Mesenchymal stem cell (in vitro differentiated cells and primary cell): ENCODE data around the gene DLL1.
"Not testable (repeated sequence)": the region's sequence is repeated elsewhere in the genome, so short reads cannot be mapped to it uniquely, and the experiment has no call there.

ENCODE experiments used
- DNase-seq: peaks from one replicate; pipeline ENCODE4 v3.0.0-alpha.2; 2013
- H2AFZ ChIP-seq: one replicate; pipeline ENCODE4 v1.6.1; 2013; ENCODE audit warnings: low read depth, mild to moderate bottlenecking, control low read depth, inconsistent platforms, low read length, moderate library complexity
- H2AK5ac ChIP-seq: 2 replicates; pipeline ENCODE4 v1.6.1; 2013; ENCODE audit warnings: low read length, moderate library complexity, mild to moderate bottlenecking, inconsistent platforms; ENCODE audit not compliant: severe bottlenecking
- H2BK120ac ChIP-seq: one replicate; pipeline ENCODE4 v1.6.1; 2013; ENCODE audit warnings: low read depth, mild to moderate bottlenecking, inconsistent platforms, low read length, moderate library complexity
- H2BK12ac ChIP-seq, 2 experiments: one replicate each; pipeline ENCODE4 v1.6.1; 2013; ENCODE audit warnings: inconsistent platforms in 2 of 2, low read length in 2 of 2, mild to moderate bottlenecking in 2 of 2, moderate library complexity in 2 of 2, control low read depth in 1 of 2
- H2BK15ac ChIP-seq: one replicate; pipeline ENCODE4 v1.6.1; 2013; ENCODE audit warnings: mild to moderate bottlenecking, low read depth, inconsistent platforms; ENCODE audit not compliant: poor library complexity, severe bottlenecking
- H2BK5ac ChIP-seq: 2 replicates; pipeline ENCODE4 v1.6.1; 2013; ENCODE audit warnings: low read depth, mild to moderate bottlenecking, low read length, control low read depth, inconsistent platforms; ENCODE audit not compliant: poor library complexity, severe bottlenecking
- H3K14ac ChIP-seq, 2 experiments: one replicate each; pipeline ENCODE4 v1.6.1; 2013; ENCODE audit warnings: inconsistent platforms in 2 of 2, low read length in 2 of 2, control low read depth in 1 of 2, mild to moderate bottlenecking in 1 of 2, moderate library complexity in 1 of 2
- H3K18ac ChIP-seq, 2 experiments: one replicate each; pipeline ENCODE4 v1.6.1; 2013; ENCODE audit warnings: inconsistent platforms in 2 of 2, low read length in 2 of 2, control low read depth in 1 of 2, low read depth in 1 of 2, mild to moderate bottlenecking in 1 of 2
- H3K23ac ChIP-seq, 2 experiments: one replicate each; pipeline ENCODE4 v1.6.1; 2013; ENCODE audit warnings: inconsistent platforms in 2 of 2, low read length in 2 of 2, mild to moderate bottlenecking in 2 of 2, moderate library complexity in 2 of 2, control low read depth in 1 of 2
- H3K27ac ChIP-seq: 2 replicates; pipeline ENCODE4 v1.5.1; 2013; ENCODE audit warnings: mild to moderate bottlenecking, moderate library complexity, low read length, control low read depth, inconsistent platforms; ENCODE audit not compliant: poor library complexity, severe bottlenecking
- H3K27me3 ChIP-seq, 2 experiments: 2 replicates each; pipeline versions ENCODE4 v1.6.1 to v1.7.0; 2013; ENCODE audit warnings: low read length in 2 of 2, mild to moderate bottlenecking in 2 of 2, moderate library complexity in 2 of 2, control low read depth in 1 of 2, inconsistent platforms in 1 of 2; ENCODE audit not compliant: control insufficient read depth in 1 of 2, insufficient read depth in 1 of 2
- H3K36me3 ChIP-seq, 2 experiments: 2 replicates each; pipeline versions ENCODE4 v1.6.1 to v1.7.0; 2013; ENCODE audit warnings: low read length in 2 of 2, control low read depth in 1 of 2, inconsistent platforms in 1 of 2, low read depth in 1 of 2, mild to moderate bottlenecking in 1 of 2; ENCODE audit not compliant: insufficient read depth in 2 of 2, control insufficient read depth in 1 of 2
- H3K4ac ChIP-seq, 2 experiments: one replicate each; pipeline ENCODE4 v1.6.1; 2013; ENCODE audit warnings: inconsistent platforms in 2 of 2, low read length in 2 of 2, mild to moderate bottlenecking in 2 of 2, moderate library complexity in 2 of 2, control low read depth in 1 of 2, low read depth in 1 of 2
- H3K4me1 ChIP-seq: 2 replicates; pipeline ENCODE4 v1.6.1; 2013; ENCODE audit warnings: low read depth, low read length, control low read depth; ENCODE audit not compliant: control insufficient read depth, insufficient read depth
- H3K4me2 ChIP-seq: 2 replicates; pipeline ENCODE4 v1.6.1; 2013; ENCODE audit warnings: low read length, mild to moderate bottlenecking, inconsistent platforms; ENCODE audit not compliant: poor library complexity, severe bottlenecking
- H3K4me3 ChIP-seq, 2 experiments: 2 replicates each; pipeline versions ENCODE4 v1.5.1 to v1.7.0; 2013; ENCODE audit warnings: low read length in 2 of 2, mild to moderate bottlenecking in 2 of 2, control low read depth in 1 of 2, low read depth in 1 of 2; ENCODE audit not compliant: insufficient read depth in 1 of 2
- H3K79me1 ChIP-seq: replicated peaks from 2 replicates; pipeline ENCODE4 v1.6.1; 2013; ENCODE audit warnings: mild to moderate bottlenecking, control low read depth, low read length, inconsistent platforms; ENCODE audit not compliant: poor library complexity, severe bottlenecking
- H3K9ac ChIP-seq: 2 replicates; pipeline ENCODE4 v1.7.0; 2013; ENCODE audit warnings: mild to moderate bottlenecking, low read length, moderate library complexity
- H3K9me3 ChIP-seq: 2 replicates; pipeline ENCODE4 v1.7.0; 2013; ENCODE audit warnings: mild to moderate bottlenecking, low read length; ENCODE audit not compliant: control insufficient read depth
- H4K8ac ChIP-seq: one replicate; pipeline ENCODE4 v1.6.1; 2013; ENCODE audit warnings: inconsistent platforms, mild to moderate bottlenecking, low read length, moderate library complexity
- H4K91ac ChIP-seq: one replicate; pipeline ENCODE4 v1.6.1; 2013; ENCODE audit warnings: mild to moderate bottlenecking, low read length, inconsistent platforms
- WGBS: methylation state at CpG from one replicate; pipeline ENCODE4 v1.1.7; 2013; ENCODE audit warnings: mixed read lengths; 5-methylcytosine and 5-hydroxymethylcytosine counted together

DLL1 gene

DNA sequence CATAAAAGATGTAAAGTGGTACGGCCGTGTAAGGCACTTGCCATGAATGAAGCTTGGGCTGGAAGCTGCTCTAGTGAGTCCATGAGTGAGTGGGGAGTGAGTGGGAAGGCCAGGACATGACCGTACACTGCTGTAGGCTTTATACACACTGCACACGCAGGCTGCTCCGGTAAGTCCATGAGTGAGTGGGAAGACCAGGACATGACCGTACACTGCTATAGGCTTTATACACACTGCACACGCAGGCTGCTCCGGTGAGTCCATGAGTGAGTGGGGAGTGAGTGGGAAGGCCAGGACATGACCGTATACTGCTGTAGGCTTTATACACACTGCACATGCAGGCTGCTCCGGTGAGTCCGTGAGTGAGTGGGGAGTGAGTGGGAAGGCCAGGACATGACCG is 26.2 kb downstream of the DLL1 start:
- not testable (repeated sequence) for H3K9me3 ChIP-seq, H2BK15ac ChIP-seq, H3K4me1 ChIP-seq, H3K18ac ChIP-seq, H3K4me2 ChIP-seq, H2BK5ac ChIP-seq, H2AK5ac ChIP-seq, H3K27ac ChIP-seq, H4K8ac ChIP-seq, H2AFZ ChIP-seq, H2BK120ac ChIP-seq, H3K23ac ChIP-seq, H3K4me3 ChIP-seq, H3K14ac ChIP-seq, H4K91ac ChIP-seq, DNase-seq, H3K4ac ChIP-seq, H3K36me3 ChIP-seq, H3K9ac ChIP-seq, H2BK12ac ChIP-seq, H3K79me1 ChIP-seq
- WGBS: 87% methylated on average over 9 of the region's 12 CpGs
- H3K27me3 ChIP-seq: peaks cover 8 to 49% of the 10 kb centered on the region in 2 experiments

DNA sequence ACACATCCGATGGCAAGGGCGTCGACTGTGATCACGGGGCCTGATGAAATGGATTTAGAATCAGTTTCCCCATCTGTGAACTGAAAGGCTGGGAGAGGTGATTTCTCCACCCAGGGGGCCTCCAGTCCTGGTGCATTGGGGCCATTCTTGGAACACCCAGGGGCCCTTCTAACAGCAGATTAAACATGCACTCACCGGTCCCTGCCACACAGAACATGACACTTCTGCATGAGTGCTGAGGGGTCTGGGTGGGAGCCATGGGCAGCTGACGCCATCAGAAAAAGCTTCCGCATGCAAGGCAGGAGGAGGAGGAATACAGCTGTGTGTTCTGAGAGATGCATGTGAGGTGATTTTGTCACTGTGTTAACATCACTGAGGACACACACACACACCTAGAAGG is 26.8 kb downstream of the DLL1 start:
- H3K36me3 ChIP-seq: no peaks in the 10 kb centered on the region
- peaks cover 8 to 50% of the 10 kb centered on the region in 2 experiments for H3K27me3 ChIP-seq
- no peak overlapping the region for H2AFZ ChIP-seq
- no peaks in the 10 kb centered on the region for H3K9me3 ChIP-seq
- no peak overlapping the region for H2BK12ac ChIP-seq
- H2BK120ac ChIP-seq: no peak overlapping the region
- no peak overlapping the region for H2BK5ac ChIP-seq
- no peak overlapping the region for H4K8ac ChIP-seq
- no peaks in the 10 kb centered on the region for H3K4me1 ChIP-seq
- no peak for DNase-seq
- H3K4me3 ChIP-seq: no peak overlapping the region
- WGBS: 89% methylated on average over 7 of the region's 7 CpGs
- no peak overlapping the region for H3K23ac ChIP-seq
- H2AK5ac ChIP-seq: no peak overlapping the region
- H3K9ac ChIP-seq: no peak overlapping the region
- H3K27ac ChIP-seq: no peak overlapping the region
- no peaks in the 10 kb centered on the region for H3K79me1 ChIP-seq
- no peak overlapping the region for H3K18ac ChIP-seq
- H3K4ac ChIP-seq: no peak overlapping the region
- H4K91ac ChIP-seq: no peak overlapping the region
- no peak overlapping the region for H3K4me2 ChIP-seq
- H2BK15ac ChIP-seq: no peak overlapping the region
- no peak overlapping the region for H3K14ac ChIP-seq

DNA sequence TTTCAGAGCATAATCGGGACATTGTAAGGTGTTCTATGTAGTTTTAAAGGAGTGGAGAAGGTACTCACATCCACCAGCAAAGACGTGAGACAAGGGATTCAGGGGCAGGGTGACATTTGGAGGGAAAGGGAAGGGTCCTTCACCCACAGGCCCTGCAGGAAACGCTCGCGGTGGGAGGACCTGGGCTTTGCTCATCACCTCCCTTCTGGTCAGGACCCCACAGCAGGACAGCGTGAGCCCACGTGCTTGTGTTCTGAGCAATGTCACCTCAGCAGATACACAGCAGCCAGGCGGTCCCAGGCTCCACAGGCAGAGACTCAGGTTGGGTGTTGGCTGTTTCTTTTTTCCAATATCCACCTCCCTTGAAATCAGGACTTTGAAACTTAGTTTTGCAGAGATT is 27.5 kb downstream of the DLL1 start:
- Histone ChIP-seq H3K9ac (no peak overlapping the region), H3K23ac (no peak overlapping the region), H2AFZ (no peak overlapping the region), H3K14ac (no peak overlapping the region), H3K79me1 (no peaks in the 10 kb centered on the region), H3K27ac (no peak overlapping the region), H3K9me3 (no peaks in the 10 kb centered on the region), H2BK15ac (no peak overlapping the region), H3K4me1 (no peaks in the 10 kb centered on the region), H2AK5ac (no peak overlapping the region), H2BK12ac (no peak overlapping the region), H4K8ac (no peak overlapping the region), H3K18ac (no peak overlapping the region), H3K4me2 (no peak overlapping the region), H2BK5ac (no peak overlapping the region), H4K91ac (no peak overlapping the region), H3K4me3 (no peak overlapping the region), H3K27me3 (peaks cover 8 to 45% of the 10 kb centered on the region in 2 experiments), H2BK120ac (no peak overlapping the region), H3K36me3 (no peaks in the 10 kb centered on the region), H3K4ac (no peak overlapping the region)
- WGBS: 72% methylated on average over 8 of the region's 8 CpGs
- DNase-seq: no peak

GRCh38 chr6:170262489-170263088 is 28.3 kb downstream of the DLL1 start:
- no peaks in the 10 kb centered on the region for H3K4me1 ChIP-seq
- no peak overlapping the region for H4K91ac ChIP-seq
- no peak overlapping the region for H4K8ac ChIP-seq
- no peak overlapping the region for H3K23ac ChIP-seq
- H3K4me3 ChIP-seq: no peak overlapping the region
- H2BK5ac ChIP-seq: no peak overlapping the region
- no peak for DNase-seq
- H3K4me2 ChIP-seq: no peak overlapping the region
- H2BK120ac ChIP-seq: no peak overlapping the region
- 67% methylated on average over 20 of the region's 22 CpGs for WGBS
- H2BK12ac ChIP-seq: no peak overlapping the region
- H3K36me3 ChIP-seq: no peaks in the 10 kb centered on the region
- no peak overlapping the region for H3K18ac ChIP-seq
- H3K27ac ChIP-seq: no peak overlapping the region
- H3K14ac ChIP-seq: no peak overlapping the region
- no peak overlapping the region for H2AFZ ChIP-seq
- H3K9me3 ChIP-seq: no peaks in the 10 kb centered on the region
- peaks cover 8 to 36% of the 10 kb centered on the region in 2 experiments for H3K27me3 ChIP-seq
- H2BK15ac ChIP-seq: no peak overlapping the region
- no peak overlapping the region for H3K4ac ChIP-seq
- H2AK5ac ChIP-seq: no peak overlapping the region
- no peak overlapping the region for H3K9ac ChIP-seq
- H3K79me1 ChIP-seq: no peaks in the 10 kb centered on the region
